KMS-11 (cell line): ENCODE data around the gene RARS1.

Experiments
- H2AFZ ChIP-seq: fragments of 200-600 bp; sonication (generic); 2 replicates; pipeline ENCODE4 v1.6.1; 2016; ENCODE audit warnings: antibody characterized with exemption, mixed run types, low read depth
- H3K27ac ChIP-seq: fragments of 200-600 bp; sonication (generic); 2 replicates; pipeline ENCODE4 v1.6.1; 2016; ENCODE audit warnings: mild to moderate bottlenecking, mixed run types
- H3K27me3 ChIP-seq: fragments of 200-600 bp; sonication (generic); 2 replicates; pipeline ENCODE4 v1.6.1; 2017; ENCODE audit warnings: mild to moderate bottlenecking, low read depth, mixed run types, moderate library complexity; ENCODE audit not compliant: insufficient read depth
- H3K36me3 ChIP-seq: fragments of 200-600 bp; sonication (generic); 2 replicates; pipeline ENCODE4 v1.6.1; 2017; ENCODE audit warnings: mild to moderate bottlenecking, mixed run types; ENCODE audit not compliant: insufficient read depth
- H3K4me1 ChIP-seq: fragments of 200-600 bp; sonication (generic); 2 replicates; pipeline ENCODE4 v1.6.1; 2016; ENCODE audit warnings: mild to moderate bottlenecking, low read depth, mixed run types; ENCODE audit not compliant: poor library complexity, severe bottlenecking
- H3K4me2 ChIP-seq: fragments of 200-600 bp; sonication (generic); 2 replicates; pipeline ENCODE4 v1.7.0; 2016; ENCODE audit warnings: mild to moderate bottlenecking, mixed run types
- H3K4me3 ChIP-seq: fragments of 200-600 bp; sonication (generic); IDR thresholded peaks from 2 replicates; pipeline ENCODE4 v1.6.1; 2017; ENCODE audit warnings: low read depth, low read length, mixed read lengths; ENCODE audit not compliant: insufficient read depth
- H3K79me2 ChIP-seq: fragments of 200-600 bp; sonication (generic); 2 replicates; pipeline ENCODE4 v1.6.1; 2016; ENCODE audit warnings: low read depth, mixed run types; ENCODE audit not compliant: insufficient read depth
- H3K9ac ChIP-seq: fragments of 200-600 bp; sonication (generic); 2 replicates; pipeline ENCODE4 v1.6.1; 2016; ENCODE audit warnings: mild to moderate bottlenecking, mixed run types
- H4K20me1 ChIP-seq: fragments of 200-600 bp; sonication (generic); 2 replicates; pipeline ENCODE4 v1.6.1; 2016; ENCODE audit warnings: mild to moderate bottlenecking, mixed run types; ENCODE audit not compliant: insufficient read depth
- TF ChIP-seq, protein P1 (sequence below): fragments of 200-600 bp; sonication (generic); conservative IDR thresholded peaks from 2 replicates; pipeline ENCODE4 v1.6.1; 2017; ENCODE audit warnings: low read depth, mild to moderate bottlenecking, antibody characterized with exemption, low read length, moderate library complexity, mixed read lengths

RARS1 gene

DNA sequence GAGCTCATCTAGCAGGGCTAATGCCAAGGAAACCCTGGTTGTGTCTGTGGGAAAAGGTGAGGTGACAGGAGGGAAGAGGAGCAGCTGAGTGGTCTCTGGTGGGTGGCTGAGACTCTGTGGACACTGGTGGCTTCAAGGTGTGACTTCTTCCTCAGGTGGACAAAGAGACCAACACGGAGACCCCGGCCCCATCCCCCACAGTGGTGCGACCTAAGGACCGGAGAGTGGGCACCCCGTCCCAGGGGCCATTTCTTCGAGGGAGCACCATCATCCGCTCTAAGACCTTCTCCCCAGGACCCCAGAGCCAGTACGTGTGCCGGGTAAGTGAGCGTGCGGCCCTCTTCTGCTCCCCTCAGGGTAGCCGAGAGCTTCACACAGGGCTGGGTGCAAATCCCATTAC lies 31.1 kb upstream of the RARS1 start:
- H2AFZ ChIP-seq = no peak overlapping the region
- H3K27me3 ChIP-seq = no peaks in the 10 kb centered on the region
- H3K9ac ChIP-seq = no peak overlapping the region
- no peak overlapping the region for H3K4me2 ChIP-seq
- no peaks in the 10 kb centered on the region for H4K20me1 ChIP-seq
- H3K36me3 ChIP-seq = no peaks in the 10 kb centered on the region
- H3K27ac ChIP-seq = no peak overlapping the region
- TF ChIP-seq, protein P1, sequence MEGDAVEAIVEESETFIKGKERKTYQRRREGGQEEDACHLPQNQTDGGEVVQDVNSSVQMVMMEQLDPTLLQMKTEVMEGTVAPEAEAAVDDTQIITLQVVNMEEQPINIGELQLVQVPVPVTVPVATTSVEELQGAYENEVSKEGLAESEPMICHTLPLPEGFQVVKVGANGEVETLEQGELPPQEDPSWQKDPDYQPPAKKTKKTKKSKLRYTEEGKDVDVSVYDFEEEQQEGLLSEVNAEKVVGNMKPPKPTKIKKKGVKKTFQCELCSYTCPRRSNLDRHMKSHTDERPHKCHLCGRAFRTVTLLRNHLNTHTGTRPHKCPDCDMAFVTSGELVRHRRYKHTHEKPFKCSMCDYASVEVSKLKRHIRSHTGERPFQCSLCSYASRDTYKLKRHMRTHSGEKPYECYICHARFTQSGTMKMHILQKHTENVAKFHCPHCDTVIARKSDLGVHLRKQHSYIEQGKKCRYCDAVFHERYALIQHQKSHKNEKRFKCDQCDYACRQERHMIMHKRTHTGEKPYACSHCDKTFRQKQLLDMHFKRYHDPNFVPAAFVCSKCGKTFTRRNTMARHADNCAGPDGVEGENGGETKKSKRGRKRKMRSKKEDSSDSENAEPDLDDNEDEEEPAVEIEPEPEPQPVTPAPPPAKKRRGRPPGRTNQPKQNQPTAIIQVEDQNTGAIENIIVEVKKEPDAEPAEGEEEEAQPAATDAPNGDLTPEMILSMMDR = no peak
- no peaks in the 10 kb centered on the region for H3K4me1 ChIP-seq
- H3K4me3 ChIP-seq = no peak overlapping the region
- H3K79me2 ChIP-seq = no peaks in the 10 kb centered on the region

DNA sequence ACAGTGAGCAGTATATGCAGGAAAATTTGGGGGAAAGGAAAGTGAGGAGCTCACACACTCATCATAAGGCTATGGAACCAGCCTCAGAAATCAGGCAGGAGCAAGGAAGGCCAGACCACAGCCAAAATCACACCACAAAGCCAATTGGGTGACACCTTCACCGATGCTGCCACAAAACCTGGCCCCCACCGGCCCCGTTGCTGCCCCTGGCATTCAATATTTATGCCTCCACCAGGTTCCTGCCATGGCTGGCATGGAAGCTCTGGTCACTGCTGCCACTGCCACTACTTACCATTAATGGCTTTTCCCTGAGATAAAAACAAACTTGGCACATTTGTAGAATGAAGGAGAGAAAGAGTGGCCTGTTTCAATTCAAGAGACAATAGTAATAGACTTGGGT lies 28.7 kb upstream of the RARS1 start:
- Histone ChIP-seq H3K79me2 (no peaks in the 10 kb centered on the region), H3K36me3 (no peaks in the 10 kb centered on the region), H2AFZ (no peak overlapping the region), H4K20me1 (no peaks in the 10 kb centered on the region), H3K27me3 (no peaks in the 10 kb centered on the region), H3K4me1 (no peaks in the 10 kb centered on the region), H3K9ac (no peak overlapping the region), H3K27ac (no peak overlapping the region), H3K4me3 (no peak overlapping the region), H3K4me2 (no peak overlapping the region)
- TF ChIP-seq, protein P1 = no peak

DNA sequence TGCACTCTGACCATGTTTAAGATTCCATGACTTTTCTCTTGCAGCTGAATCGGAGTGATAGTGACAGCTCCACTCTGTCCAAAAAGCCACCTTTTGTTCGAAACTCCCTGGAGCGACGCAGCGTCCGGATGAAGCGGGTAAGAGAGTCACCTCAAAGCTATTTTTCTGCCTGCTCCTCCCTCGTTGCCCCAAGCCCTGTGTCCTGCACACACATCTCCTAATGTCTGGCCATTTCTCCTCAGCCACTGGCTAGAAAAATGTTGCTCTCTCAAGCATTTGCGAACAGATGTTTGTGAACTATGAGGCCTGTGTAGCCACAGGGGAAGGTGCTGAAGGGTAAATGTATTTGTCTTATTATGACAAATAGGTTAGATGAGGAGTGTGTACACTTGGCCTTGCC lies 25.7 kb upstream of the RARS1 start:
- Histone ChIP-seq H2AFZ (no peak overlapping the region), H4K20me1 (no peaks in the 10 kb centered on the region), H3K4me2 (no peak overlapping the region), H3K27ac (no peak overlapping the region), H3K4me3 (no peak overlapping the region), H3K9ac (no peak overlapping the region), H3K36me3 (no peaks in the 10 kb centered on the region), H3K79me2 (no peaks in the 10 kb centered on the region), H3K27me3 (no peaks in the 10 kb centered on the region), H3K4me1 (no peaks in the 10 kb centered on the region)
- TF ChIP-seq, protein P1 = no peak

DNA sequence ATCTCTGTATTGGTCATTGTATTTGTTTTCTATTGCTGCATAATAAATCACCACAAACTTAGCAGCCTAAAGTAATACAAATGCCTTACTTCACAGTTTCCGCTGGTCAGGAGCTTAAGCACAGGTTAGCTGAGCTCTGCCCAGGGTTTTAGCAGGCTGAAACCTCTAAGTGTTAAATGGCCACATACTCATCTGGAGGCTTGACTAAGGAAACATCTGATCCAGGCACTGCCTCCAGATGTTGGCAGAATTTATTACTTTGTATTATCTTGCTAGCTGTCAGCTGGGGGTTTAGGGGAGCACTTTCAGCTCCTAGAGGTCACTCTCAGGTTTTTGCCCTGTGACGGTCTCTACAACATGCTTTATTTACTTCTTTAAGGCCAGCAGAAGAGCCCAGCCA lies 23.2 kb upstream of the RARS1 start:
- Histone ChIP-seq H3K79me2 (no peaks in the 10 kb centered on the region), H3K27me3 (no peaks in the 10 kb centered on the region), H3K4me3 (no peak overlapping the region), H3K9ac (no peak overlapping the region), H2AFZ (no peak overlapping the region), H3K4me1 (no peaks in the 10 kb centered on the region), H3K36me3 (no peaks in the 10 kb centered on the region), H3K4me2 (no peak overlapping the region), H4K20me1 (no peaks in the 10 kb centered on the region), H3K27ac (no peak overlapping the region)
- TF ChIP-seq, protein P1 = no peak

DNA sequence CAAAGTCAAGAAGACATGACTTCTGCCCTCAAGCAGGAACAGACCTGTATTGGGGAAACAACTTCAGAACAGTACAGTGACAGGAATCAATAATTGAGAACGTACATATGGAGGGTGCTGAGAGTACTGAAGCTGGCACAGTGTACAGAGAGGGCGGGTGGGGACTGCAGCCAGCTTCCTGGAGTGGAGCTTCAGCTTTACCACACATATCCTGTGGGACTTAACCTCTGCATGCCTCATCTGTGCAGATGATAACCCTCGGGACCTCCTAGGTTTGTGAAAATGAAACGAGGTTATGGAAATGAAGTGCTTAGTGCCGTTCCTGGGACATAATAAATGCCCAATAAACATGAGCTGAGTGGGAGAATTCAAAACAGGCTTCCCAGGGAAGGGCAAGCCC lies 22.1 kb upstream of the RARS1 start:
- Histone ChIP-seq H3K27ac (no peak overlapping the region), H4K20me1 (no peaks in the 10 kb centered on the region), H3K4me3 (no peak overlapping the region), H3K4me2 (no peak overlapping the region), H3K27me3 (no peaks in the 10 kb centered on the region), H2AFZ (no peak overlapping the region), H3K4me1 (no peaks in the 10 kb centered on the region), H3K36me3 (no peaks in the 10 kb centered on the region), H3K9ac (no peak overlapping the region), H3K79me2 (no peaks in the 10 kb centered on the region)
- TF ChIP-seq, protein P1 = no peak
